ENCODE measurements around the gene PPIA. TPM values are rescaled to one million over a fixed set of nuclear protein-coding genes. Genes with fewer than 3 reads are reported as not detected.
"Not testable (repeated sequence)": the region's sequence is repeated elsewhere in the genome, so short reads cannot be mapped to it uniquely, and the experiment has no call there.

Gene PPIA
- total RNA-seq, 1 donor from 2014 or later = 1,146 TPM

DNA sequence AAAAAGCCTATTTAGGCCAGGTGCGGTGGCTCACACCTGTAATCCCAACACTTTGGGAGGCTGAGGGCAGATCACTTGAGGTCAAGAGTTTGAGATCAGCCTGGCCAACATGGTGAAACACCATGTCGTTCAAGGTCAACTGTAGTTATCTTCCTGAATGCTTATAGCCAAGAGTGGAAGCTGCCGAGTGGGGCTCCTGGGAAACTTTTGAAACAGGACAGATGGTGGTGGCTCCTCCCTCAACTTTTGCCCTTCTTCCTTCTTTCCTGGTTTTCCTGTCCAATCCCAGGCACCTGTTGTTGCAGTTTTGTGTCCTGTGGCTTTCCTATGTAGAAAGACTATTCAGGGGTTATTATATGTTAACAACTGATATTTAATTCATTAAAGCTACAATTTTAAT is 8.7 kb upstream of the PPIA start:
- no peak for DNase-seq

DNA sequence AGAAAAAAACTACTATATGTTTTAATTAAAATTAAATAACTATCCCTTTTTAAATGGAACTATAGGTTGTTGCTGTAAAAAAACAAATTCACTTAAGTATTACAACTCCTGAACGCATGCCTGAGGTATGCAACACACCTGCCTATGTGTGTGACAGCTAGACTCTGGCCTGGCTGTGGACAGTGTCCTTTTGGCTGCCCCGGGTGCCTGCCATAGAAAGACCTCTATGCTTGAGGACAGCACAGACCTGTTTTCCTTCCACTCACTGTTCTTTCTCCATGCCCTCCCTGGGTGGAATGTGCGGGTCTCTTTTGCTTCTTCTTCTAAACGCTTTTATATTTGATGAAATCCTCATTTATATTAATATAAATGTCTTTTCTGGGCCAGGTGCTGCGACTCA is 6.5 kb upstream of the PPIA start:
- no peak for DNase-seq

DNA sequence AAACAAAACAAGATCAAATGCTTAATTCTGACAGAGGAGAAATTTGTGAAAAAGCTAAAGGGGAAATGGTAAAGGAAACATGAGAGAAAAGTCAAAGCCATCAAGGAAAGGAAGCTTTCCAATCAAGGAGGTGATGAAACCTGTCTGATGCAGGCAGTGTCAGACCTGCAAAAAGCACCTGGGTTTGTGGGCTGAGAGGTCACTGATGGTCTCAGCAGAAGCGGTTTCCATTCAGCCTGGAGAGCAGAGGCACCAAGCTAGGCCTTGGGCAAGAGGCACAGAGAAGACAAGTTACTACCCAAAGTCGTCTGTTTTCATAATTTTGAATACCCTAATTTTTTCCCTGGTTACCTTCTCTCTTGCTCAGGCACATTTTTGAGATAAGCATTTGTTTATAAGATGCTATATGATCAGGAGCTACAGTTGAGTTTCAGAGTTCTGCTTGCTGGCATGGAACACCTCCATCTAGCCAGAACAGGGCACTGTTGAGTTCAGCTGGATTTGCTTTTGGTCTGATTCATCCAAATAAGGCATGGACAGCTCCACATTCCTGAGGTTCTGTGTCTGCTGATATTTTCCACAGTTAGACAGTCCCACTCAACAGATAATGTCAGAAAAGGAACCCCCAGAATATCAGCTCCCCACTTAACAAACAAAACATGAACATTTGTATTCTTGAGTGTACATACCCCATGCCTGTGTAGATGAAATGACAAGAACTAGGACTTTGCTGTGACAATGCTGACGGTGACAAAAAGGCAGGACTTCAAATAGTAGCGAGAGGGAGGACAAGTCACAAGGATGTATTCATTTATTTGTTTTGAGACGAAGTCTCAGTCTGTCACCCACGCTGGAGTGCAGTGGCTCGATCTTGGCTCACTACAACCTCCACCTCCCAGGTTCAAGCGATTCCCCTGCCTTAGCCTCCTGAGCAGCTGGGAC is 4.9 kb upstream of the PPIA start:
- DNase-seq = no peak

DNA sequence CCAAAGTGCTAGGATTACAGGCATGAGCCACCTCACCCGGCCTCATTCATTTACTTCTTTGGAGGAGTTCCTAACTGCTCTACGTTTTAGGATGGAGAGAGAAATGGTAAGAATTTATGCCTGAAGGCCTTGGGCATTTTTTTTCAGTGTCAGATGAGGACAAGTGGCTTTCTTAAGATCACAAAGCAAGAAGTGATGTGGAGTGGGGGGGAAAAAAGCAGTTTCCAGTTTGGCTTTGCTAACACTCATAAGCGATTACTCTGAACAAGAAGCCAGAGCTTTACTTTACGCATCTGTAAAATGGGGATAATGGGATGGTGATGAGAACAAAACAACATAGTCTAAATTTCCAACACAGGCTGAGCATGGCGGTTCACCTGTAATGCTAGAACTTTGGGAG is 2.6 kb upstream of the PPIA start:
- no peak for DNase-seq

DNA sequence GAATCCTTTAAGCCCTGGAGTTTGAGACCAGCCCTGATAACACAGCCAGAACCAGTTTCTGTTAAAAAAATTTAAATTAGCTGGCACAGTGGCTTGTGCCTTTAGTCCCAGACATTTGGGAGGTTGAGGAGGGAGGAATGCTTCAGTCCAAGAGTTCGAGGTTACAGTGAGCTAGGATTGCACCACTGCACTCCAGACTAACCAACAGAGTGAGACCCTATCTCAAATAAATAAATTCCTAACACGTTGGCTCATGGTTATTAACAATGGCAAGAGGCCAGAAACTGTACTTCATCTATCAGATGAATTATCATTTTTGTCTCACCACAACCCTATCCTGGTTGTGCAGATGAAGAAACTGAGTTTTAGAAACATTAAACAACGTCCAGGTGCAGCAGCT is 2.1 kb upstream of the PPIA start:
- no peak for DNase-seq

DNA sequence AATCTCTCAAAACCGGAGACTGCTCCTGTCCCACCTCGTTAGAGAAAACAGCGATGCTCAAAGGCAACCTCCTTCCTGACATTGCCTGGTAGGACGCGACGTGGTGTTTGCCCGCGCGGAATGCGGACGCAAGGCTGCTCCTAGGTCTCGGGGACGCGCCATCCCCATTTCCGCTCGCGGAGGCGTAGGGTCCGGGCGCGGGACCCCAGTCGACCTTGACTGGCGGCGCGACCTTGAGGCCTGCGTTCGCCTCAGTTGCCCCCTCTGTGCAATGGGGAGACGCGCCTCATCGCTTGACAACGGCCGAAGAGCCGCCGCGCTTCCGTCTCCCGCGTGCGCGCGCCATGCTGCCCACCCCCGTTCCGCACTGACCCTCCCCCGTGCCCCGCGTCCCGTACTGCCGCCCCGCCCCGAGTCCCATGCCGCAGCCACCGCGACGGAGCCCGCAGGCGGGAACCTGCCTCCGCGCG is 412 bp upstream of the PPIA start:
- no peak for DNase-seq

DNA sequence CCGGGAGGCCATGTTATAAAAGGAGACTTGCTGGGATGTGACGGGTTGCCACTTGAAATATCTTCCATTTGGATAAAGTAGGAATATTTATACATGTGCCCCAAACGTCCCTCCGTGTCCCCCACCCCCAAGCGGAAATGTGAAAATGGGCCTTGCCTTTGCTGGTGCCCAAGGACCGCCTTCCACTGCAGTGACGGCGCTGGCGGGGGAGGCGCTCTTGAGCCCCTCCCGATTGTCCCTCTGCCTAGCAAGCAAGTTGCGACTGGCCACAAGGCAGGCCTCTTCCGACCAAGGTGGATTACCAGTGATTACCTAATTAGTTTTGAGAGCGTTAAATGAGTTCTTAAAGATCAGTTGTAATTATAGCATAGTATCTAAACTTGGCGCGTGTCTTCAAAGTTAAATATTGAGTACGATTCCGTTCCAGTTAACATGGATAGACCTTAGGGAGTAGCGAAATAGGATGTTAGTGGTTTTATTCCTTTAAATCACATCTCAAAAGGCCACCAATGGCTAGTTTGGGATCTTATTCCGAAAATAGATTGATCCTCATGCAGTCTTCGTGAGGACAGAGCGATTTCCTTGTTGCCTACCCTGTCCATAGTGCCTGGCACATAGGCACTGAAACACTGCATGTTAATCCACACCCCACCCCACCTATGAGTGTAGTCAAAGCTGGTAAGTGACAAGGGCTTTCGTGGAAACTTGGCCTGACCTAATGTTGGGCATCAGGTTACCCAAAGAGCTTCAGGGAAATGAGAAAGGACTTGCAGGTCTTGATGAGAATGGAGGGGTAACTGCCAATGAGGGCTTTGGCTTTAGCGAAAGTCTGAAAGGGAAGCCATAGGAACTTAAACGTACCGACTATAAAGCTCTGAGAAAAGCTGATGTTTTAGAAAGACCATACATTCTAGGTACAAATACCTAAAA is 1.1 kb downstream of the PPIA start:
- DNase-seq = peak; percentile 96

DNA sequence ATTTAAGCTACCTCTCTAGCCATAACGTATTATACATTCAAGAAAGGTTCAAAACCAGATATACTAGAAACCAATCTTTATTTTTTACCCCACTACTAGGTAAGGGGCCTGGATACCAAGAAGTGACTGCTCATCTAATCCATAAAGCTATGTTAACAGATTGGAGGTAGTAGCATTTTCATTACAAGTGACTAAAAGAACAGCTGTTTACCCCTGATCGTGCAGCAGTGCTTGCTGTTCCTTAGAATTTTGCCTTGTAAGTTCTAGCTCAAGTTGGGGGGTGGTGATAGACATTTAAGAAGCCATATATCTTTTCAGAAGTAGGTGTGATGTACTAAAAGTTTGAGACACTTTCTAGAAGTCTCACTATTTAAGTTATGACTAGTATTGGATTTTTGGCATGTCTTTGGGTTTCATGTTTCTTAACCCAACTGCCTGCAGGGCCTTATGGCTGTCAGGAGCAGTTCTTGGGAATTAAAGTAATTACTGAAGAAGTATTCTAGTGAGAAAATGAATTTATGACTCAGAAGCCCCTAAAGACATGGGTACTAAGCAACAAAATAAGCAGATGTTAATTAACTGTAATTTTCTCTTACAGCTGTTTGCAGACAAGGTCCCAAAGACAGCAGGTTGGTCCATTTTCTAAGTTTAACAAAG is 2.3 kb downstream of the PPIA start:
- no peak for DNase-seq

DNA sequence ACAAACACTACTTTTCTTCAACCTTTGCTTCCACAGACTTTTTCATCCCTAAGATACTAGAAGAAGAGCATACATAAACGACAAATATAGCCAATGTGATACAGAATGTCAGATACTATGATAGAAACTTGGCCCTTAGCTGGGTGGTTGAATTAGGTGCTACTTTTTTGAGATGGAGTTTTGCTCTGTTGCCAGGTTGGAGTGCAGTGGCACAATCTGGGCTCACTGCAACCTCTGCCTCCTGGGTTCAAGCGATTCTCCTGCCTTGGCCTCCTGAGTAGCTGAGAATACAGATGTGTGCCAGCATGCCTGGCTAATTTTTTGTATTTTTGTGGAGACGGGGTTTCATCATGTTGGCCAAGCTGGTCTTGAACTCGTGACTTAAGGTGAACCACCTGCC is 3.5 kb downstream of the PPIA start:
- no peak for DNase-seq

DNA sequence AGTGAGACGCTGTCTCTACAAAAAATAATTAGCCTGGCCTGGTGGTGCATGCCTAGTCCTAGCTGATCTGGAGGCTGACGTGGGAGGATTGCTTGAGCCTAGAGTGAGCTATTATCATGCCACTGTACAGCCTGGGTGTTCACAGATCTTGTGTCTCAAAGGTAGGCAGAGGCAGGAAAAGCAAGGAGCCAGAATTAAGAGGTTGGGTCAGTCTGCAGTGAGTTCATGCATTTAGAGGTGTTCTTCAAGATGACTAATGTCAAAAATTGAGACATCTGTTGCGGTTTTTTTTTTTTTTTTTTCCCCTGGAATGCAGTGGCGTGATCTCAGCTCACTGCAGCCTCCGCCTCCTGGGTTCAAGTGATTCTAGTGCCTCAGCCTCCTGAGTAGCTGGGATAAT is 5.4 kb downstream of the PPIA start:
- DNase-seq = no peak

DNA sequence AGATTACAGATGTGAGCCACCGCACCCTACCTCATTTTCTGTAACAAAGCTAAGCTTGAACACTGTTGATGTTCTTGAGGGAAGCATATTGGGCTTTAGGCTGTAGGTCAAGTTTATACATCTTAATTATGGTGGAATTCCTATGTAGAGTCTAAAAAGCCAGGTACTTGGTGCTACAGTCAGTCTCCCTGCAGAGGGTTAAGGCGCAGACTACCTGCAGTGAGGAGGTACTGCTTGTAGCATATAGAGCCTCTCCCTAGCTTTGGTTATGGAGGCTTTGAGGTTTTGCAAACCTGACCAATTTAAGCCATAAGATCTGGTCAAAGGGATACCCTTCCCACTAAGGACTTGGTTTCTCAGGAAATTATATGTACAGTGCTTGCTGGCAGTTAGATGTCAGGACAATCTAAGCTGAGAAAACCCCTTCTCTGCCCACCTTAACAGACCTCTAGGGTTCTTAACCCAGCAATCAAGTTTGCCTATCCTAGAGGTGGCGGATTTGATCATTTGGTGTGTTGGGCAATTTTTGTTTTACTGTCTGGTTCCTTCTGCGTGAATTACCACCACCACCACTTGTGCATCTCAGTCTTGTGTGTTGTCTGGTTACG is 6.0 kb downstream of the PPIA start:
- no peak for DNase-seq

DNA sequence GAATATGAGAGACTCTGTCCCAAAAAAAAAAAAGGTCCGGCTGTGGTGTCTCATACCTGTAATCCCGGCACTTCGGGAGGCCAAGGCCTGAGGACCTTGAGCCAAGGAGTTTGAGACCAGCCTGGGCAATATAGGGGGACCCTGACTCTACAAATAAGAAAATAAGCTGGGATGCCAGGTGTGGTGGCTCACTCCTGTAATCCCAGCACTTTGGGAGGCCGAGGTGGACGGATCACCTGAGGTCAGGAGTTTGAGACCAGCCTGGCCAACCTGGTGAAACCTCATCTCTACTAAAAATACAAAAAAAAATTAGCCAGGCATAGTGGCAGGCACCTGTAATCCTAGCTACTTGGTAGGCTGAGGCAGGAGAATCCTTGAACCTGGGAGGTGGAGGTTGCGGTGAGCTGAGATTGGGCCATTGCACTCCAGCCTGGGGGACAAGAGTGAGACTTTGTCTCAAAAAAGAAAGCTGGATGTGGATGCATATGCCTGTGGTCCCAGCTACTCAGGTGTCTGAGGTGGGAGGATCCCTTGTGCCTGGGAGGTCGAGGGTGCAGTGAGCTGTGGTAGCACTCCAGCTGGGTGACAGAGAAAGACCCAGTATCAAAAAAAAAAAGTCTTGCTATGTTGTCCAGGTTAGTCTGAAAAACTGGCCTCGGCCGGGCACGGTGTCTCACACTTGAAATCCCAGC is 7.5 kb downstream of the PPIA start:
- DNase-seq = not testable (repeated sequence)

DNA sequence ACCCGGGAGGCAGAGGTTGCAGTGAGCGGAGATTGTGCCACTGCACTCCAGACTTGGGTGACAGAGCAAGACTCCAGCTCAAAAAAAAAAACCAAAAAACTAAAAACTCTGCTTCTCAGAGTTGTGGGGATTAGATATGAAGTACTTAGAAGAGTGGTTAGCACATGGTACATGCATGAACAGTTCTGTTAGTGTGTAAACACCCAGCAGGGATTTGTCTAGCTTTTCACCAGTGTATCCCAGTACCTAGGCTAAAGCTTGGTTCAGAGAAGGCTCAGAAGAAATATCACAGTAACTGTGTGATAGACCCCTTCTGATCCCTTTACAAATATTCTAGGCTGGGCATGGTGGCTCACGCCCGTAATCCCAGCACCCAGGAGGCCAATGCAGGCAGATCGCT is 9.5 kb downstream of the PPIA start:
- no peak for DNase-seq

DNA sequence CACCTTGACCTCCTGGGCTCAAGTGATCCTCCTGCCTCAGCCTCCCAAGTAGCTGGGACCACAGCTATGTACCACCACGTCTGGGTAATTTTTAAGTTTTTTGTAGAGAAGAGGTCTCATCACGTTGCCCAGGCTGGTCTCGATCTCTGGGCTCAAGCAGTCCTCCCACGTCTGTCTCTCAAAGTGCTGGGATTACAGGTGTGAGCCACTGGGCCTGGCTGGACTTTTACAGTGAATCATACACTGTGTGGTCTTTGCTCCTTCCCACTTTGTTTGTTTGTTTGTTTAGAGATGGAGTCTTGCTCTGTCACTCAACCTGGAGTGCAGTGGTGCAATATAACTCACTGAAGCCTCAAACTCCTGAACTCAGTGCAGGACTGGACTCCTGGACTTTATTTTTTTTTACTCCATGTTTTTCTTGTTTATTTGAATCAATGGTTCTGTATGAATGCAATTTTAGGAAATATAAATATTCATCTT is 12.5 kb downstream of the PPIA start:
- DNase-seq = no peak

DNA sequence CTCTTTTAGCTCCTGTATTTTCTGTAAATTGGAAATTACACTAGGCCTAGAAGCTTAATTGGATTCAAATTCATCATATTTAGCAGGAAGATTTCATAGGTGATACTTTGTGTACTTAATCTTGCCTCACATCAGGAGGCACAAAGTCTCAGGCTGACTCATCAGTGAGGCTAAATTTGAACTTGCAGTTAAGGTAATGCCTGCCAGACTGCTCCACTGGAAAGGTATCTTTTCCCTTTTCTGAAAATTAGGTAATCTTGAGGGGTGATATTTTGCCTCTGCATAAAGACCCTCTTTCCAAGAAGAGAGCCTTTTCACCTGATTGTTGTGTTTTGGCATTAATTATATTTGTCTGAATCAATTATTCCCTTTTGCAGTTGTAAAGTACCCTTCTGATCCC is 14.6 kb downstream of the PPIA start:
- no peak for DNase-seq

DNA sequence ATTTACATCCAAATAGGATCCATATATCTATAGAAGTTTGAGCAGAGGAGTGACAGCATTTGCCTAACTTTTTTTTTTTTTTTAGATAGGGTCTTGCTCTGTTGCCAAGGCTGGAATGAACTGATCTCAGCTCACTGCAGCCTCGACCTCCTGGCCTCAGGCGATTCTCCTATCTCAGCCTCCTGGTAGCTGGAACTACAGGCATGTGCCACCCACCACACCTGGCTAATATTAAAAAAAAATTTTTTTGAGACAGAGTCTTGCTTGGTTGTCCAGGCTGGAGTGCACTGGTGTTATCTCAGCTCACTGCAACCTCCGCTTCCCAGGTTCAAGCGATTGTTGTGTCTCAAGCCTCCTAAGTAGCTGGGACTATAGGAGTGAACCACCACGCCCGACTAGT is 15.1 kb downstream of the PPIA start:
- no peak for DNase-seq

DNA sequence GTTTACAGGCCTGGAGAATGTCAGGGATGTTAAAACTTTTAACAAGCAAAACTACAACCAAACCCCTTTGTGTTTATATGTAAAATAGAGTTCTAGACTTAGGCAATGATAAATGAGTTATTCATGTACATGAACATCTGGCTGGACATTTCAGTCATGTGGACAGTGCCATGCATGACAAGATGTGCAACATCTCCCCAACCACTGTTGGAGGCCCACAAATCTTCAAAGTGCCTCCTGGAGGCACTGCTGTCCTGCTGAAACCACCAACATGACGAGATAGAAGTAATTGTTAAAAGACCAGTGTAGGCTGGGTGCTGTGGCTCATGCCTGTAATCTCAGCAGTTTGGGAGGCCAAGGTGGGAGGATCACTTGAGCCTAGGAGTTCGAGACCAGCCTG is 18.4 kb downstream of the PPIA start:
- no peak for DNase-seq

DNA sequence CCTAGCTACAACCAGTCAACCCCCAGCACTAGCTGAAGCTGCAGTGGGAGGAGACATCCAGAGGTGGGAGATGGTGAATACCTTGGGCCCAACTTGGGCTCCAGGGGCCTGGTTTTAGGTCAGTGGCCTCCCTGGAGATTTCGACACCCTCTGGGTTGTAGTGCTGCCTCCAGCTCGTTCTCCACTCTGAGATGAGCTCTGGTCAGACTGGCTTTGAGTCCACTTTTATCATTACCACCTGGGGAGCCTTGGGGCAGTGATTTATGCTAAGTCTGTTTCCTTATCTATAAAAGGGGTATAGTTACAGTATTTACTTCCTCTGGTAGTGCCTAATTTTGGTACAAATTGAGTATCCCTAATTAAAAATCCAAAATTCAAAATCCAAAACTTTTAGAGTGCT is 22.8 kb downstream of the PPIA start:
- no peak for DNase-seq

DNA sequence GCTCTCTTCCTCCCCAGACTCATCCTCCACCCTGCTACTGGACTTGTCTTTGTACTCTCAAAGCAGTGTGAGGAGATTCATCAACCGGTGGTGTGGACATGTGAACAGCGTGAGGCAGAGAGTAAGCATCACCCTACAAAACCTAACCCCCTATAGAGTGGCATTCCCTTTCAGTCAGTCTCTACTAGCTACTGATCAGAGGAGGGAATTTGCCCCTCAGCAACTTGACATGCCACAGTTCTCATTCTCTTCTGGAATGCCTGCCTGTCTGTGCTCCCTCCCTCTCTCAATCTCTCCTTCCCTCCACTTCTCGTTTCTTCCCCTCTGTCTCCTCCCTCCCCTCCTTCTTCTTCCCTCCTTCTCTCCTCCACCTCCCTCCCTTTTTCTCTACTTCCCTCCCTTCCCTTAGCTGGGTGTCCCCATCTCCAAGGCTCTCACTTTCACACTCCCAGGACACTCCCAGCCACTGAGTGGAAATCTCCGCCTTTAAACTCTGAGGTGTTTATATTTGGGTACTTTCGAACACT is 26.8 kb downstream of the PPIA start:
- DNase-seq = no peak

DNA sequence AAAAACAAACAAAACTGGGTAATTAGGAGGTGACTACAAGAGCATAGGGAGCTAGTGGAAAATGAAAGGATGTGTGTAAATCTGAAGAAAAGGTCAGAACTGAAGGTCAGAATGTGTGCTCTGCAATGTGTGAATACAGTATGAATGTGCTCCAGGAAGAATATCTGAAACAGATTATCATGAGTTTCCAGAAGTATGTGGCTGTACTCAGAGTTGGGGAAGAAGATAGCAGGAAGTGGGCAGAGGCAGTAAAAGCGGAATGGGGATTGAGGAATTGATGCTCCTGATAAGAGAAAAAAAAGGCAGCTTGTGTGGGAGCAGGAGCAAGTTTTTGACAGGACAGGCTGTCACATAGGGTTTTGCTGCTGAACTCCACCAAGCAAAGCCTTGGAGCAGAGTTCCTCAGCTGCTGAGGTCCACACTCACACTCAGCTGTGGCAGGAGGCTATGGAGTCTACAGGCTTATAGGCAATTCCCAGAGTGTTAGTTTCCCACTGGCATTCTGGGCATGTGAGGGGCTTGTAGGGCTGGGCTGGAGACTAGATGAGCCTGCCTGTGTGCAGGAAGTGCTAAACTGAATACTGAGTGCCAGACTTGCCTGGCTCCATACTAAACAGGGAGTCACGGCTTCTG is 28.5 kb downstream of the PPIA start:
- DNase-seq = no peak

DNA sequence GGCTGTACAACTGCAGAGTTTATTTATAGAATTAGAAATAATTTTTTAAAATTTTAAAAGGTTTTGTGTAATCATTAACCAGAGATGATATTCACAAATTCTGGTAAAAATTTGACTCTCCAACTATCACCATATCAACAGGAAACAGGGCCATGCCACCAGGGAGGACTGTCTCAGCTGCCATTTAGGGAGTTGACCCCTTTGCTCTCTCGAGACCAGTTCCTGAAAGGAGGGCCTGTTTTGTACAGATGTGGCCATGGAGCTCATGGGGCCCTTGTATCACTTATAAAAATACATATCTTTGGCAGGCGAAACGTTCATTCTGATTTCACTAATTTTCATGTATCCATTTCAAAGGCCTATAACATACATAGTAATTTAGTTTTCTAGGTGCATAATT is 31.1 kb downstream of the PPIA start:
- DNase-seq = no peak

All from tongue (tissue), 2 donors.